HG03135 (cell line): Measurements from ENCODE around the gene HES6.

Experiments
- ATAC-seq: cut with Tn5 transposase; IDR thresholded peaks from one replicate; pipeline ENCODE4 v1.9.1; 2021; ENCODE audit warnings: mild to moderate bottlenecking, moderate library complexity; ENCODE audit not compliant: unreplicated experiment

Gene HES6, protein sequence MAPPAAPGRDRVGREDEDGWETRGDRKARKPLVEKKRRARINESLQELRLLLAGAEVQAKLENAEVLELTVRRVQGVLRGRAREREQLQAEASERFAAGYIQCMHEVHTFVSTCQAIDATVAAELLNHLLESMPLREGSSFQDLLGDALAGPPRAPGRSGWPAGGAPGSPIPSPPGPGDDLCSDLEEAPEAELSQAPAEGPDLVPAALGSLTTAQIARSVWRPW

DNA sequence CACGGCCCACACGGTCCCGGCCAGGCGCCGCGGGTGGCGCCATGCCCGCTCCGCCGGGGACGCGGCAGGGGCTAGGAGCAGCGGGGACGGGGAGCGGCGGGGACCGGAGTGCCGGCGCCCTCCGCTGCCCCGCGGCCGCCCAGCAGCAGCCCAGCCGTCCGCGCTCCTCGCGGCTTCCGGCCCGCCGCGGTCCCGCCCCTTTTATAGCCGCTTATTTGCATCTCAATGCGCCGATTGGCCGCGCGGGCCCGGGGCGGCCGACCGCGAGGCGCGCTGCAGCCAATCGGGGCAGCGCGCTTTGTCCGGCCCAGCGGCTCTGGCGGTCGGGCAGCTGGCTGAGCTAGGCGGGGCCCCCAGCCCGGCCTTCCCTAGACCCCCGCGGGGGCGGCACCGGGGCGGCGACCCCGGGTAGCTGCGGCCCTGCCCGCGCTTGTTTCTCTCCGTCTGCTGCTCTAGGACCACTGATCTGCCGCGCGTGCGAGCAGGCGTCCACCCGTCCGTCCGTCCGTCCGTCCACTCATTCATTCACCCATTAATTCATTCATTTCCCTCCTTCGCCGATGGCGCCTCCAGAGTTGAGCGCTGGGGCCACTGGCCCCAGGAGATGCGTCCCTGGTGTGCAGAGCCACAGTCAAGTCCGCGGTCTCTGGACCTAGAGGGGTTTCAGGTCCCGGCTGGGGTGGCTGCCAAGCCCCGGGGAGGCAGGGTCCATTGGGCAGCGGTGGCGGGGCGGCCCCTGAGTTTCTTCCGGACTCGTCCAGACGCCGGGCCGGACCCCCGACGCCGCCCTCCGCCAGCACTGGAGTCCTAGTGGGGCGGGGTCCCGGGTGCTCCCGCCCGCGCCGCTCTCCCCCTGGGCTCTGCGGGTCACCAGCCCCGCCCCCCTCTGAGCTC, at the start of gene HES6:
TSS of gene HES6 (minus strand) at position 176 of the 894 bp plus-strand sequence. CDS start at position 43, 133 bp downstream.
- peak; percentile 87 for ATAC-seq

DNA sequence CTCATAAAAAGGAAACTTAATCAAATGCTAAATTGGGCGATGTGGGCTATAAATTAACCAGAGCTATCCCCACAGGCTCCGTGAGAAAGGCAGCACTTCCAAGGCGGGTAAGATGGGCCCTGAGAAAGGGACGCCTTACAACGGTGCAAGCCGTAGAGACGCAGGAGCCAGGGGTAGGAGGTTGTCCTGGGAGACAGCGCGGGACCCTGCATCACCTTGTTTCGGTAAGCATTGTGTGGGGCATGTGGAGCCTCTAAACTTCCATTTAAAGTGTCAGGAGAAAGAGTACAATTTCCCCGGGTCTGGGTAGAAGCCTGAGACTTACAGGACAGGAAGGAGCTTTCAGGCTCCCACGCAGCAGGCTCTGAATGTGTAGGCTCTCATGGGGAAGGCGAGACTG, 49.7 kb upstream of the HES6 start:
- ATAC-seq = no peak

DNA sequence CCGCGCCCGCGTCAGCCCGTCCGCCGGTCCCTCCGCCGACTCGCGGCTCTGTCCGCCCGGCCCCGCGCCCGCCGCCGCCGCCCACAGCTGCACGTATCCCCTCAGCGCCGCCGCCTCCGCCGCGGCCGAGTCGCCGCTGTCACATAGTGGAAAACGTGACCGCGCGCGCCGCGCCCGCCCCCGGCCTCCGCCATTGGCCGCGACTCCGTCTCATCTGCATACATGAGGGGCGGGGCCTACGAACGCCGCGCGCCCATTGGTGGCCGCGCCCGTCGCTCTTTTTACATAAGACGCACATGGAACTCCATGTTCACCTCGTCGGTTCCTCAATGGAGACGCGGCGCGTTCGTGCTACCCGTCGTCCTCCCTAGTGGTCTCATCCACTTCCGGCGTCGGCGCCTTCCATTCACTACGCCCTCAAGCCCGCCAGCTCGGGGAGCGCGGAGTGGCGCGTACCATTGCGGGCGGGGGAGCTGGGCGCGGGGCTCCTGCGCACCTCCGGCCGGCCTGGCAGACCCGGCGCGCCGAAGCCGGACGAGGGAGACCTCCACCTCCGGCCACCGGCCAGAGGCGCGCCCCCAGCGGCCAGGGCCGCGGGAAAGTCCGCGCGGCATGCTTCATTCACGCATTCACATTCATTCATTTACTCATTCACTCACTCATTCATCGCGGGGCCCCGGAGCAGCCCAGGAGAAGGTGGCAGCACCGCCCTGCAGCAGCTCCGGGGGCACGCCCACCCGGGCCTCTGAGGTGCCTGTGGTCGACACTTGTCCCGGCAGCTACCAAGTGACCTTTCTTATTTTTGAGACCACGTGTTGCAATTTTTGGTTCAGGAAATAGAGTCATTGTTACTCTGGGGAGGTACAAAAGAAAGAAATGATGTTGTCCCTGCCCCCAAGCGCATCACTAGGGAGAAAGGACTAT, 49.1 kb upstream of the HES6 start:
- peak; percentile 89 for ATAC-seq

DNA sequence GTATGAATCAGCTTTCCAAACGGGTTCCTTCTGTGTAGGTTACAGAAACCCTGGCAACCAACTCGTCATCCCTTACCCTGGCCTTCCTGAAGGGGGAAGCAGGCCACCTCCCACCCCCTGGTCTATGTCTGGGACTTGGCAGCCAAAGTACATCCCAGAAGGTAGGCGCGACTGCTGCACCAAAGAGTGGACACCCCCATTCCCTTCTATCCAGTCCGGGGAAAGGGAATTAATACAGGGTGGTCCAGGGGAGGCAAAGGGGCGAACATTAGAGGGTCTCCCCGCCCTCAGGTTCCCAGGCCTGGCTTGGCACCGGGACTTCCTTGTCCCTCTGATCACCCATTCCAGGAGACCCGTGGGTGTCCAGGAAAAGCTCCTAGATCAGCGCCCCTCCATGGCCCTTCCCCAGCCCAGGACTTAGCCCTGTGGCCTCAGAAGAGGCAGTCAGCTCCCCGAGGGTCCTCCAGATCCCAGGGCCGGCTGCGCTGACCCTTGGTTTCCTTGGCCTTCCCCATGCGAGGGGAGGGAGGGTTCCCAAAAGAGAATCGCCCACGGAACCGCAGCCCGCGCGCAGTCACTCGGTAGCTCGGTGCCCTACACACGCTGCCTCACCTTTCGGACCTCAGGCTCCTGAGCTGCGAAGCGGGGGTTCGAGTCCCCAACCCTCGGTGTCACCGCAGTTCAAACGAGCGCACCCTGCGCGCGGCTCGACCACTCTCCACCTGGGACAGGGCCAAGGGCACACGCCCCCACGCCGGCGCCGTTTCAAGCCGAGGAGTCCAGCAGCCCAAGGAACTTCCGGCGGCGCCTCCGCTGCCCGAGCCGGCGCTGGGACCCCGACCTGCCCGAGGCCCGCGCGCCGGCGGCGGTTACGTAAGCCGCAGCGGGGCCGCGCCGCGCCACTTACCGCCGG, 48.2 kb upstream of the HES6 start, which contains the start of gene PER2:
TSS of gene PER2 (minus strand) at position 874 of the 913 bp plus-strand sequence. CDS start 10,674 bp downstream, outside the sequence.
- ATAC-seq = peak; percentile 32

GRCh38 chr2:238286987-238287736, 47.3 kb upstream of the HES6 start:
- no peak for ATAC-seq

GRCh38 chr2:238286551-238286950, 46.7 kb upstream of the HES6 start:
- ATAC-seq = no peak

GRCh38 chr2:238286095-238286494, 46.3 kb upstream of the HES6 start:
- no peak for ATAC-seq

DNA sequence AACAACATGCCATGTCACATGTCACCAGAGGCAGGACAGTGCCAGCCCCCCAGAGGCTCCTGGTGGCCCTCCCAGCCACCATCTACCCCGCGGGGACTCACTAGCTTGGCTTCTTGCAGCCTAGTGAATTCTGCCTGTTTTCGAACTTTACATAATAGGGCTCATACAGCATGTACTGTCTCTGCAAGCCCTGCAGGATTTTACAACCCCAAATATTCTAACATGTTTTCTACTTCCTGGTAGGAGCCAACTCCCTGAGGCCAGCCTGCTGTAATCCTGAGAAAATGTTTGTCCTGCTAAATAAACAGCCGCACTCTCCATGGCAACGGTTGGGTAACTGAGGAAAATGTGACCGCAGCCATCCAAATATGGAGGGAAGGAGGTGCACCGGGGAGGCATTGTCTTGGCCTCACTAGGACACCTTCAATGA, 45.8 kb upstream of the HES6 start:
- no peak for ATAC-seq

DNA sequence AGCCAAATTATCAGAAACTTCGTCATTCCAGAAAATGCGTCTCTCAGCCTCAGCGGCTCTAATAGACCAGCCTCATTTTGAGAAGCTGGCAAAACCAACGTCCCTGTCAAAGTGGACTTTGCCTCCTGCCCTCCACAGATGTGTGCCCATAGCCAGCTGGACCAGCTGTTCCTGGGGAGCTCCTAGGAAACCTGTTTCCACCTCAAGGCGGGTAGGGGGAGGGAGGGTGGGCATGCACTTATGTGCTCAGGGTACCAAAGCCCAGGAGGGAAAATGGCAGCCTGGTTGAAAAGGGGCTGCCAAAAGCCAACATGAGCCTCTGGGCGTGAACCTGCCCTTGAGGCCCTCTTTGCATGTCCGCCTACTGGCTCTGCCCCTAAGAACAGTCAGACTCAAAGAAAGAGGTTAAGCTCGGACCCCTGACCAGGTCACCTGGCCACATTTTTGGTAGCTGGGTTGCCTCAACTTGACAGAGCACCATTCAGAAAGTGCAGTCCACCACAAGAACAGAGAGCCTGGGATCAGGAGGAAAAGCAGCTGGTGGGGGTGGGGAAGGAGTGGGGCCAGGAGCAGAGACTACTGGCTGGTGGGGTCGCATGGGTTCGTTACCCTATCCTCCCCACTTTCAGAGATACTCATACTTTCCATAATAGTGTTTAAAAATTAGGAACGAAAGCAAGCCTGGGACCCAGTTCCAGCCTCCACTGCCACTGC, 45.1 kb upstream of the HES6 start:
- no peak for ATAC-seq

DNA sequence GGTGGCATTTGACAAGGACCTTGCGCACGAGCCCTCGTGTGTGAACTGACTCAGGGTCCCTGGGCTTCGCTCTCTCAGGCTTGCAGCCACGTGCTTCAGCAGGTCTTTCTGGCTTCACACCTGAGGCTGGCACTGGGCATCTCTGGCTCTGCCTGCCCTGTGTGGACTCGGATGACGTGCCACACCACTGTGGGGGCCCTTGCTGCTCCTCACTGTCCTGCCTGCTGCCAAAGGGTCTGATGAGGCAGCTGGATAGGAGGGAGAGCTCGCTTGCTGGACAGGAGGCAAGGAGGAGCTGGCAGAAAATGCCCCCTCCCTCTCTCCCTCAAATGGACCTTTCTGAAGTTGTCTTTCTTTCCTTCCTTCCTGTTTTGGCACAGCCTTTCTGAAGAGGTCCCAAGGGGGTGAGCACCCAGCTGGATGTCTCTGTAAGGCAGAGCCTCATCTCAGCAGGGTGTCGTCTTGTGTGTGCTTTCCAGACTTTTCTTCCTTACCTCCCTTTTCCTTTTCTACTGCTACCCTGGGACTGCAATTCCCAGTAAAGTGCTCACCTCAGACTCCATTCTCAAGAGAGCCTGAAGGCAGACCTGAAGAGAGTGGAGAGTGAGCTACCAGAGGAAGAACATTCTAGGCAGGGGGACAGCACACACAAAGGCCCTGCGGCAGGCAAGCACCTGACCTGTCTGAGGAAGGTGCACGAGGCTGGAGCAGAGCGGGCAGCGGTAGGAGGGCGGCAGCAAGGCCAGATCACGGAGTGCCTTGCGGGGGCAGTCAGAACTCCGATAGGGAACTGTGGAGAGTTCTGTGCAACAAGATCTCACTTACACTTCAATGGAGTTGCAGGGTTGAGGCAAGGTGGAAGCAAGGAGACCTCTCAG, 43.3 kb upstream of the HES6 start:
- no peak for ATAC-seq

- no peak for ATAC-seq
Observed at GRCh38 chr2:238281826-238282480, 42.1 kb upstream of the HES6 start.

DNA sequence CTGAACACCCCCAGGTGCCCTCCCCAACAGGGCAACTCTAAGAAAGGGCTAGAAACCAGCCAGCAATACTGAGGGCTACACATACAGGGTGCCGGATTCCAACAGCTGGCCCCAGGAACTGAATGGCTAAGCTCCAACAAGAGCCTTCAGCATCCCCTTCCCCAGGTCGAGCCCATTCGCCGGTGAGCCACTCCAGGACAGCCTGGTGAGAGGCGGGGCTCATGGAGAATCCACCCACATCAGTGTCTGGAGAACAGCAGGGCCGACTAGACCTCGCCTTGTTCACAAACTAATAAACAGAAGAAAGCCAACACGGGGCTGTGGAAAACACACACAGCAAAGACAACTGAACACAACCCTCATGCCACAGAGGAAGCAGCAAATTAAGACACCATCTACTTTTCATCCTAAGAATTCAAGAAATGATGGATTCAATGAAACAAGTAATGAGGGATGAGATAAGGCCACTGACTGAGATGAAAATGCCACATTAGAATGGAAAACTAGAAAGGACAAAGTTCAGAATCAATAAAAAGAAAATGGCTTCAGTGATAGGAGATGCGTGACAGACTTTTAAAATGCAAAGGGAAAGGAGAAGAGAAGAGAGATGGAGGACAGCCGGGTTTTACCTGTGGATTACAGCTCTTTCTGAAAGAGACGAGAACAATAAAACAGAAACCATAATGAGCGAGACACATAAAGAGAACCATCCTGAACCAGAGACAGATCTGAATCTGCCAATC, 40.4 kb upstream of the HES6 start:
- ATAC-seq = no peak

DNA sequence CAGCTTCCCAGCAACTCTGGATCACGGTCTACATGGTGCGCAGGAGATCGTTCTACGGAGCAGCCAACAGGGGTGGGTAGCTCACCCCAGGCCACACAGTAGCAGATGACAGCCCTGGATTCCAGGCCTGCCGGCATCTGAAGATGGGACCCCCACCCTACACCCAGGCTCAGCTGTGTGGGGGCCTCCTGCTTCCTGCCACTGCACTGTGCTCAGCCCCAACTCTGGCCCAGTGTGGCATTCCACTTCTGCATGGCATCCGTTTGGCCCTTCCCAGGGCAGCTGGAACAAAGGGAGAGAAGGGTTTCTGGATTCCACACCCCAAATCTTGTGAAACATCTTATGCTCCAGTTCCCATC, 39.5 kb upstream of the HES6 start:
- no peak for ATAC-seq

GRCh38 chr2:238278626-238279323, 38.9 kb upstream of the HES6 start:
- ATAC-seq = no peak

DNA sequence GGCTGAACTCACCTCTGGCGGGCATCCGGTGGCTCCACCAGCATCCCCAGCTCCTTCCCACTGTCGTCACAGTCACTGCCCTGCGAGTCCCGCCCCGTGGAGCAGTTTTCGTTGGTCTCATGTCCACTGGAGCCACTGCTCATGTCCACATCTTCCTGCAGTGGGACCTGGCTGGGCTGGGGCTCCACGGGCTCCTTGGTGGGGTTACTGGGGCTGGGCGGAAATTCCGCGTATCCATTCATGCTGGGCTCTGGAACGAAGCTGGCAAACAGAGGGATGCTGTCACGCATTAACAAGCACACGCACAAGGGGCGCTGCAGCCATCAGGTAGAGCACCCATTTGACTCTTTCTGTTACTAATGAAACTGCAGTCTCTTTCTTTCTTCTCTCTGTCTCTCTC, 37.9 kb upstream of the HES6 start:
- ATAC-seq = no peak
